GM21737 (cell line): Measurements from ENCODE around the gene CAMTA1.

Experiments used
- ATAC-seq: cut with Tn5 transposase; IDR thresholded peaks from one replicate; pipeline ENCODE4 v1.9.1; 2021; ENCODE audit warnings: mild to moderate bottlenecking, moderate library complexity; ENCODE audit not compliant: unreplicated experiment

The CAMTA1 gene

GRCh38 chr1:7568901-7569524, 783.8 kb downstream of the CAMTA1 start:
- ATAC-seq = no peak

- ATAC-seq = no peak
Observed at GRCh38 chr1:7570311-7570710, 785.1 kb downstream of the CAMTA1 start.

DNA sequence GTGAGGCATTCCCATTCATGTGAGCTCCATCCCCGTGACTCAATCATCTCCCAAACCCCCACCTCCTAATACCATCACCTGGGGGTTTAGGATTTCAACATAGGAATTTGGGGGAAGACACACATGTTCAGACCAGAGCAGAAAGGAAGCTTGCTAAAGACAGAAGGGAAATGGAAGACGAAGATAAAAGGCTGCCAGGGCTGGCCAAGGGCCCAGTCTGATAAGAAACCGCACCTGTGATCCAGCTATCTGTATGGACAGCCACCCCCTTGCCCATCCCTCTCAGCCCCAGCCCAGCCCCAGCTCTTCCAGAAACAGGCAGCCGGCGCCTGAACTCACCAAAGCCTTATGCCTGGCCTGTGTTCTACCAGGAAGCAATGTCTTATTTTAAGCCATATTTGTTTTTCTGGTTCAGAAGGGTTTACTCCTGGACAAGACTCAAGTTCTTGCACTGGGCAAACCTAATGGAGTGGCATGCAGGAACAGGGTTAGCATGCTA, 787.4 kb downstream of the CAMTA1 start:
- ATAC-seq = no peak

DNA sequence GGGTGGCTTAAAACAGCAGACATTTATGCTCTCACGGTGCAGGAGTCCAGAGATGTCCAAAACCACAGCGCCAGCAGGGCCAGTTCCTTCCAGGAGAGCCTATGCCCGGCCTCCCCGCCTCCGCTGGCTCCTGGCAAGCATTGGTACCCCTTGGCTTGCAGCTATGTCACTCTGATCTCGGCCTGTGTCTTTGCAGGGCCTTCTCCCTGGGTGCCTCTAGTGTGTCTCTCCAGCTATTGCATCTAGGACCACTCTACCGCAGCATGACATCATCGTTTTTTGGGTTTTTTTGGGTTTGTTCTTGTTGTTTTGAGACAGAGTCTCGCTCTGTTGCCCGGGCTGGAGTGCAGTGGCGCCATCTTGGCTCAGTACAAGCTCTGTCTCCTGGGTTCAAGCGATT, 788.2 kb downstream of the CAMTA1 start:
- no peak for ATAC-seq

DNA sequence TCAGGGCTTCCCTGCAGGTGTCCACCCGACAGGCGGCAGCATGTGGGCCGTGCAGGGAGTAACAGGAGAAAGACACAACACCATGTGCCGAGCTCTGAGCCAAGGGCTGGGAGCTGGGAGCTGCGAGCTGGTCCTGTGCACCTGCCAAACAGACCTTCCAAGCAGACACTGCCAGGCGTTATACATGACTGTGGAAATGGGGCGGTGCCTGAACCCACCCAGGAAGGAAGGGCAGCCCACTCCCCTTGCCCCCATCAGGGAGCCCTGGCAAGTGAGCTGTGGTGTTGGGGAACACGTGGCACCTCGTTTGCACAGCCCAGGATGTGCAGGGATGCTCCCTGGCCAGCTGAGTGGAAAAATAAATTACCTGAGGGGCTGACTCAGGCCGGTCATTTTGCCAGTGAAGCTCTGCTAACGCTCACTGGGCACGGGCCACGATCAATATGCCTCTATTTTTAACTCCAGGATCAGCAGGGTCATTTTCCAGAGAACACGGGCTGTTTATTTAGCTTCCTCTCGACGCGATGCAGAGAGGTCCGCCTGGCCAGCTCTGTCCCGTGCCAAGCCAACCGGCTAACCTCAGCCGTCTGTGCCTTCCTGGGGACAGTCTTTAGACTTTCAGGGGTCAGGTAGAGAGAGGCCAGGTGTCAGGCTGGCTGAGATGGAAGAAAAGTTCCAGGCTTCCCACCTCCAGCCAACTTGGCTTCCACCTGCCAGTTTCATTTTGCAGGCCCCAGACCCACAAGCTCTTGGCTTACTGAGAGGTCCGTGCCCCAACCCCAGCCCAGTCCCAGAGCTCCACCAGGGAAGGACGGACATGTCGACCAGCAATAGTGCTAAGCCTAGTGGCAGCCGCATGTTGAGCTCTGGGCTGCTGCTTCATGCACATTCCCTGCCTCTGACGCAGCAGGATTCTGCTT, 789.1 kb downstream of the CAMTA1 start:
- ATAC-seq = no peak

- no peak for ATAC-seq
Observed at GRCh38 chr1:7575041-7575400, 789.8 kb downstream of the CAMTA1 start.

DNA sequence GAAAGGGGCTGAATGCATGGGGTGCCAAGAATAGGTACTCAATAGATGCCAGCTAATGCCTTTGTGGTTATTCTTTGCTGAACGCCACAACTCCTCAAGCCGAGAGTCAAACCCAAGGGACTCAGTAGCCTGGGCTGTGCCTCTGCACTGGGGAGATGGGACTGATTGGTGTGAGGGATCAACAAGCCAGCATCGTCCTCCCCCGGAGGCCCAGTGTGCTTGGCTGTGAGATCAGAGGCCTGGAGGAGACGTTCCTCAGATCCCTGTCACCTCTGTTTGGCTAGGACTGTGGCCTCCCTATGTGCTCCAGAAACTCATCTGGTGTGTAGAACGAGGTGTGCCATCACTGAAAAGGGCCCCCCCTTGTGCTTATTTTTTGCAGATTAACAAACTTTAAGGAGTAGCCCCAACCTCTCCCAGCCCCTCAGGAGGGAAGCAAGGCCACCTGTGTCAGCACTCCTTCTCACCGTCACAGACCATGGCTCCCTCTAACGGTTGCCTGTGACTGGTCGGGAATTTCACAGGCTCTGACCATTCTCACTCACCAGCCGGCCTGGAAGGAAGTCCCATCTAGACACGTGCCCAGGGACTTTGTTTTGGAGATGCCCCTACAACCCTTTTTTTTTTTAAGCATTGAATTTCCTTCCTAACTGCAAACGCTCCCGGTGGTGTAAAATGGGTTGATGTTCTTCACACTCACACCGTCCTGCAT, 791.8 kb downstream of the CAMTA1 start:
- no peak for ATAC-seq

DNA sequence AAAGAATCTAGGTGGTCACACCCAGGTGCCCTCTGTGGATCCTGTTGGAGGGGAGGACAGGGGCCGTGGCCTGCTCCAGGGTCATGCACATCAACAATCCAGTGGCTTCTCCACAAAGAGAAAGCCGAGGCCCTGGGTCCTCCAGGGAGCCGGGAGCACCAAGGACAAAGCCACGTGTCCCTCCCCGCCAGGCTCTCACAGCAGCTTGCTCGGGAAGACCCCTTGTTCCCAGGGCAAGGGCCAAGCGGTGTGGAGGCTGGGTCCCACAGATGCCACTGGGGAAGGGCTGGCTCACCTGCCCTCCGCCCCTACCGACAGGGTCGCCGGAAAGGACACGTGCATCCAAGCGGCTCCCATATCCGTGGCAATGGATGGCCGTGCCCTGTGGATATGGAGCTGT, 793.0 kb downstream of the CAMTA1 start:
- no peak for ATAC-seq

GRCh38 chr1:7579016-7579415, 793.8 kb downstream of the CAMTA1 start:
- no peak for ATAC-seq

DNA sequence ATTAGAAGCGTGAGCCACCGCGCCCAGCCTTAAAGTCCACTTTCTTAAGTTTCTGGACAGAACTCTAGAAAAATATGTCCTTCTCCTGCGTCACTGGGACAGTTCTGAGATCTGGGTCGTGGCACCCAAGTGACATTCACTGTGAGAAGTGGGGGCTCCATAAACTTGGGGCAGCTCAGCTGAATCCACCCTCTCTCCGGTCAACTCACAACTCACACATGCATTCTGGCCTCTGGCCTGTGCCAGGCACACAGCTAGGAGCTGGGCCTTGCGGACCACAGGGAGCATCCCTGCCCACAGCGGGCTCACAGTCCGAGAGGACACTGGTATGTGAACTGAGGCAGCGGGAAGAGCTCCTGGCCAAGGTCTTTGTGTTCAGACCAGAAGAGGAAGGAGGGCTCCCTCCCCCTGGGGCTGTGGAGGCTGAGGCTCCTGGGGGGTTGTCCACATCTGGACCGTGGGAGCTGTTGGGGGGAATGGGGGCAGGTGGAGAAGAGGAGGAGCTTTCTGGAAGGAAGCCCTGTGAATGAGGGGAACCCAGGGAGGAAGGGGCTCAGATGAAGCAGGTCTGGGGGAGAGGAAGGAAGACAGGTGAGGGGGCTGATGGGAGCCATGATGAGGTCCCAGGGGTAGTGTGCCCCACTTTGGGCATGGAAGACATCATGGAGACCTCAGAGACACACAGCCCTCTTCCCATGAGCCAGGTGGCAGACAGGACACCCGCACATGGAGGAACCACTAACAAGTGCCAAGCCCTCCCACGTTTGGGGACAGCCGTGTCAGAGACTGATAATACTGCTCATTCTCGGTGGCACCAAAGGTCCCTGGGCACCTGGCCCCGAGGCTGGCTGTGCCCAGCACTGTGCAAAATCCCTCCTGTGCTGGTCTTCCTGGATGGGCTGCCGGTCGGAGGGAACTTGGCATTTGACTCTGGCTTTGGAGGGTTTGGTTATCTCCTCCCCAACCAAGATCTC, 794.9 kb downstream of the CAMTA1 start:
- no peak for ATAC-seq

DNA sequence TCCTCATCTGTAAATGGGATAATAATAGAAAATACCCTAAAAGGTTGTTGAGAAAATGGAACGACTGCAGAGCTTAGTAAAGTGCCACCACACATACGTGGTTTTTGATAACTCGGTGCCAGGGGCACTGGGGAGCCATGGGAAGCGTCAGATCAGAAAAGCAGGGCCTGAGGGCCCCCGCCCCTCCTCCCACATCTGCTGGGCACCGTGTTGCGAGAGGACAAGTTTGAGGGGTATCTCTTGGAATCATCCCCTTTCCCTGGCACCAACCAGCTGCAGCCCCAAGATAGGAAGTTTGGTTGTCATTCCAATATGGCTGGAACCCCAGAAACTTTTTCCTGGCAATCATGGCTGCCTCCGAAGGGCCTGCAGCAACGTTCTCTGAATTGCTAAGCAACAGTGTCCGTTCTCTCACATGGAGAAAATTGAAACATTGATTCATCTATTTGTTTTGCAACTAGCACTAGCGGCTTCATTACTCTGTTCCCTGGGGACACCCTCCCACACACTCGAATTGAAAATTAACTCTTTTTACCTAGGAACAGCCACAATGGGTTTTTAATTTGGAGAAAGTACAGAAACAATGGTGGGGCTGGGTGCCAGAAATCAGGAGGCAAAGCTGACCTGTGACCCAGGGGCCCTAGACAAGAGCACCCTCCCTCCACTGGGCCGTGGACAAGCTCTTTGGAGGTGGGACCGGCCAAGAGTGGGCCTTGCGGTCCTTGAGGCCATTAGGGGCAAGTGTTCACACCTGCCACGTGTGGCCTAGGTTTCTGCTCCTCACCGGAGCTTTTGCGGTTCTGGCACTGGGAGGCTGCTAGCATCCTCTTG, 795.9 kb downstream of the CAMTA1 start:
- ATAC-seq = no peak

DNA sequence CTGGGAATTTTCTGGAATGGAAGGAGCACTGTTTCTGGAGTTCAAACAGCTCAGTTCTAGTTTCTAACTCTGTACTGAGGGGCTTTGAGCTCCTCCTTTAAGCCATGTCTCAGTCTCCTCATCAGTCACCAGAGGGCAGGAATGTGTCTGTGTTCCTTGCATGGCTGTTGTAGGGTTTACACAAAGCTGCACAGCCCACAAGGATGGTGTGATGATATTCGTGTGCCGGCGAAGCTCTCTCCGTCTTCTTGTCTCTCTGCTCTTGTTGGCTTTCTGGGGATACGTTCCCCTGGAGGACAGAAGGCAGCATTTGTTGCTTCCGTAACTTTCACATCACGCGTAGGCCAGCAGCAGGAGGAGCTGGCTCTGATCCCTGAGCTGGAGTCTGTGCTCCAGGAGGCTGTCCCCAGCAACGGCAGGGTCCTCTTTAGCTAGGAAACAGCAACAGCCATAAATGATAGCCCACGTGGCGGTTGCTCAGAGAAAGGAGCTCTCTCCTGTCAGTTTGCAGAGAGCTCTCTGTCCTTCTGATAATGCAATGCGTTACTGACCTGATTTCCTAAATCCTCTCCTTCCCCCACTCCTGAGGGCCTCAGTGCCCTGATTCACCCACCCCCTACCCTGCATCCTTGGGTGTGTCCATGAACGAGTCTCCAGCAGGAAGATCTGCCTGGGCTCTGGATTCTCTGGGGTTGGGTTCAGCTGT, 796.7 kb downstream of the CAMTA1 start:
- no peak for ATAC-seq

DNA sequence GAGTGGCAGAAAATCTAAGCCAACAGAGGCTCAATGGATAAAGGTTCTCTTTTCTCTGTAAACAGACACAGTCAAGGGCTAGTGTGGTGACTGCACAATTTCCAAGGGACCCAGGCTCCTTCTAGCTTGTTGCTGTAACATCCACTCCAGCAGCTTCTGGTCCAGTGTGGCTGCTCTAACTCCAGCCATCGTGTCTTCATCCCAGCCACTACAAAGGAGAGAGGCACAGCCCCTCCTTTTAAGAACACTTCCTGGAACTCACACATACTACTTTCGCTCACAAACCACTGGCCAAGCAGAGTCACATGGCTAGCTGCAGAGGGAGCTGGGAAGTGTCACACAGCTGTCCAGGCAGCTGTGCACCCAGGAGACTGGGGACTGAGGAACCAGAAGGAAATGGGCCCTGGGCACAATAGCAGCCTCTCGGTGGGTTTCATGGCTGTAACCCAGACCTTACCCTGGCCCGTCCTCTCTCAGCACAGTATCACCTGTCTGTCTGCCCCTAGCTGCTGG, 797.3 kb downstream of the CAMTA1 start:
- no peak for ATAC-seq

DNA sequence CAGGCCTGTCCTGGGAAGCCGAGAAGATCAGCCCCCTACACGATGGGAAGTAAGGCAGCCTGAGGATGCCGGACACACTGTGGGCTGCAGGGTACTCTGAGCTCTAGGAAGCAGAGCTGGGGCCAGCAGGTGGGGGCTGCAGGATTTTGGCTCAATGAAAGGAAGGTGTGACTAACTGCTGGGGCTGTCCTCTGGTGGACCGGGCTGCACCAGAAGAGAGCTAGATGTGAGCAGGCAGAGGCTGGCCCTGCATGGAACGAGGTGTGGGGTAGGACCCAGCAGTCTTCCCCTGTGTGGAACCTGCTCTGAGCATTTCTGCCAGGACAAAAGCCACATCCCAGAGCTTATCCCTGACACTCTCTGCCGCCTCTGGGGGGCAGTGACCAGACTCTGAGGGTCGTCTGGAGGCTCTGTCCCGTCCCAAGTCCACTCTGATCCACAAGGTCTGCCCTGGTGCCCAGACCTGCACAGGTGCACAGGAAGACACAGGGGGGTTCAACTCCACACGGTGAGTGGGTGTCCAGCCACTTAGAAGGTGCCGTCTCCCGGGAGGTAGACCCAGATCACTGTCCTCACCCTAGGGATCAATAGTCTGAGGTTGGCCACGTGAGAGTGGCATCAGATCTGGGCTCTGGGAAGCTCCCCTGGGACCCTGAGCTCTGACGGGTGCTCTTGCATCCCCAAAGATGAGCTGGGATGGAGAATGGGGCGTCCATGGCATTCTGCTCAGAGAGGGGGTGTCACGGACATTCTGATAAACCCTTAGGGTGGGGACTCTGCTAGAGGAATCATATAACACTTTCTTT, 798.2 kb downstream of the CAMTA1 start:
- no peak for ATAC-seq

DNA sequence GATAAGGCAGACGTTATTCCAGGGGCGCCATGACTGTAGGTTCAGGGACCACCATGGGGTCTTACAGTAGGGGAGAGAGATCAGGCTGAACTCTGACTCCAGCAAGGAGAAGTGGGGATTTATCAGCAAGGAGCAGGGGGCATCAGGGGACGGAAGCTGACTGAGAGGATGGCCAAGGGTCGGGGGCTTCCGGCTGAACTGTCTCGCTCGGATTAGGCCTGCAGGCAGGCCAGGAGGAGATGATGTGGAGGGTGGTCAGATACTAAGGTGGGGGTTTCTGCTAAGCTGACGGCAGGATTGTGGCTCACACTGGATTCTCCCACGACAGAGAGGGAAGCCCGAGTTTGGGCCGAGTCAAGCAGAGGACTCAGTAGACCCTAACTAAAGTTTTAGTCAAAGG, 798.9 kb downstream of the CAMTA1 start:
- ATAC-seq = no peak

DNA sequence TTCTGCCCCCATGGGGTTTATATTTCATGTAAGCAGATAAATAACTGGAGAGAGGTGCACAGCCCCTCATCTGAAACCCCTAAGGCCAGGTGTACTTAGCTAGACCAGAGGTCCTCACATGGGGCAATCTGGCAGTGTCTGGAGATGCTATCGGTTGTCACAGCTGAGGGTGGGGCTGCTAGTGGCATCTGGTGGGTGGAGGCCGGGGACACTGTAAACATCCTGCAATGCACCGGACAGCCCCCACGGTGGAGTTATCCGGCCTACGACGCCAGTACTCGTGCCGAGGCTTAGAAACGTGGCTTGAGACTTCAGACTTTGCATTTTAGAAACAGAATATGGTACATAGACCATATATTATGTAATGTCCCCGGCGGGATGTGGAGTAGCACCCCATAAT, 799.4 kb downstream of the CAMTA1 start:
- ATAC-seq = no peak

GRCh38 chr1:7585216-7585907, 800.1 kb downstream of the CAMTA1 start:
- no peak for ATAC-seq
